CMK (cell line): Measurements from ENCODE around the gene SLC41A1.
A peak's percentile ranks its signal among the peaks of the same experiment; 100 is the strongest.

Experiments
- DNase-seq: peaks from one replicate; pipeline ENCODE4 v3.0.0-alpha.2; 2010; ENCODE audit warnings: low read depth

The SLC41A1 gene

DNA sequence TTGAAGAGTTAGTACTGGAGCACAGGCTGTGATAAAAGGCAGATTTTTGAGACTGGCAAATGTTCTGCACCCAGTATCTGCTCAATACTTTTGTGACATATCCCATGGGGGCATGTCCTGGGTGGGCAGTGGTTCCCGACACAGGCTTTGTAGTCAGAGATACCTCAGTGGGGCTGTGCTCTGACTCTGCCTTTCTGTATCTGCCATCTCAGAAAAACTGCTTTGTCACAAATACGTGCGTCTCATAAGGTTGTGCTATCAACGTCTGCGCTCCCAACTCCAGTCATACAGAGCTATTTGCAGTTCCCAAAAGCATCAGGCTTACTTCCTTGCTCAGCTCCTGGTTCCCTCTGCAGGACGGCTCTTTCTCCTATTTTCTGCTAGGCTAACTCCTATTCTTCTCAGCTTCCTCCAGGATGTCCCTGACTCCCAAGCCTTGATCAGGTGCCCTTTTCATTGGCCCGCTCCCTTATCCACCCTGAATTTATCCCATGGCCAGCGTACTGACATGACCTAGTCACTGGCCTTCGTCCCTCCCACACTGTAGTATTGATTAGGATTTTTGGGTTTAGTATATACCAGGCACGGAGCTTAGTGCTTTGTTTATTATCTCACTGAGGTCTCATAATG, 25.6 kb downstream of the SLC41A1 start:
- no peak for DNase-seq

DNA sequence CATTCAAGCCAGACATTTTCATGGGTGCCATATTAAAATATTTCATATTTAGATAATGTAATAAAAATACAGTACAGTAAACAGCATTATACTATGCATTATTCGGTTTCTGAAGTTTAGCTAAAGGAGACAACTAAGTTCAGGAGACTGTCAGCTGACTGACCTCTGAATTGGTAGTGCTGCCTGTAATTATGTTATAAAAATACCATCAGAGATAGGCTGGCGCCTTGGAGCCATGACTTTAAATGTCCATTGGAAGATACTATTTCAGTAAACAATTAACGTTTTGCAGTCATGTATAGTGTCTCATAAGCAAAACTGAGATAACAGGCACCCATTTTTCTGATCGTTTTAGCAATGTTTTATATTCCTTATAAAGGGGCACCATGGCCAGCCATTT, 26.4 kb downstream of the SLC41A1 start:
- DNase-seq = no peak

DNA sequence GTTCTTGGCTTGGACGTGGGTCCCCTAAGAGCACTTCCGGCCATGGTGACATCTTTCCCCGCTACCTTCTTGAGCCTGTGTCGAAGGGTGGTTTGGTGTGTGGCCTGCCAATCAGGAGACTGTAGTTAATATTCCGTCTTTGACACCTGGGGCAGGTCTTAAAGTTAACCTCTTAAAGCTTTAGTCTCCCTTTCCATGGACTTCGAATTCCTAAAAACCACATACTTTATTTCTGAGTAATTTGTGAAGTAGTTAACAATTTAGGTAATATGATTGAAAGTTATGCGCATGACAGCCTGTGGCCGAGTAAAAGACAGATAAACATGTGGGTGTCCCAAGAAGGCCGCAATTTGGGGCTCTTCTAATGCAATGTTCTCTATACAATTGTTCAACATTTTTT, 27.6 kb downstream of the SLC41A1 start:
- no peak for DNase-seq

DNA sequence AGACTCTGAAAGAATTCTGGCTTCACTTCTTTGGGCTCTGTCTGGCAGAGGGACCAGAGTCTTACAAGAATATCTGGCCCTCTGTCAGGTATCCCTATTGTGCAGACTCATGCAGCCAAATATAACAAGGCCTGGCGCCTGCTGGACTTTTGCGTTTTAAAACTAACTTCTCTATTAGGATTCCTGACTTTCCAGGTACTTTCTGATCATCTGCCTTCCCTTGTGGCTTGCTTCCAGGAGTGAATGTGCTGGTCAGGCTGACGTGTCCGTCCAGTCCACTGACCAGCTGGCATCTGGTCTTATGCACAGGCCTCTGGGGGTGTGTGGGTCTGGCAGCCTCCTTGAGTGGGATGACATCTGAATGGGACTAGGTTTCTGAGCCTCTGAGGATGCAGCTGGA, 29.1 kb downstream of the SLC41A1 start:
- no peak for DNase-seq

DNA sequence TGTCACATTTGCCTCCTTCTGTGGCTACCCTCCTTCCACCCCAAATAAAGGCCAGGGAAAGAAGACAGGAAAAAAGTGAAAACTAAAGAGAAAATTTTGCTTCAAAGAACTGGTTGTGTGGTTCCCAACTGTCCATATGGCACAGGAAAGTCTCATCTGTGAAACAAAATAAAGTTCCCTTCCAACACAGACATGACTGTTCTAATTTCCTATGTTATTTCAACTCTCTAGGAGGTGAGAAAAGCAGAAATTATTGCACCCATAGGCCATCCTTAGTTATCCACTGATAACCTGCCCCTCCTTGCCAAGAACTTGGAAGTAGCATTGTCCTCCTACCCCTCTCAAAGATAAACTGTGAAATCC, 29.6 kb downstream of the SLC41A1 start:
- no peak for DNase-seq

DNA sequence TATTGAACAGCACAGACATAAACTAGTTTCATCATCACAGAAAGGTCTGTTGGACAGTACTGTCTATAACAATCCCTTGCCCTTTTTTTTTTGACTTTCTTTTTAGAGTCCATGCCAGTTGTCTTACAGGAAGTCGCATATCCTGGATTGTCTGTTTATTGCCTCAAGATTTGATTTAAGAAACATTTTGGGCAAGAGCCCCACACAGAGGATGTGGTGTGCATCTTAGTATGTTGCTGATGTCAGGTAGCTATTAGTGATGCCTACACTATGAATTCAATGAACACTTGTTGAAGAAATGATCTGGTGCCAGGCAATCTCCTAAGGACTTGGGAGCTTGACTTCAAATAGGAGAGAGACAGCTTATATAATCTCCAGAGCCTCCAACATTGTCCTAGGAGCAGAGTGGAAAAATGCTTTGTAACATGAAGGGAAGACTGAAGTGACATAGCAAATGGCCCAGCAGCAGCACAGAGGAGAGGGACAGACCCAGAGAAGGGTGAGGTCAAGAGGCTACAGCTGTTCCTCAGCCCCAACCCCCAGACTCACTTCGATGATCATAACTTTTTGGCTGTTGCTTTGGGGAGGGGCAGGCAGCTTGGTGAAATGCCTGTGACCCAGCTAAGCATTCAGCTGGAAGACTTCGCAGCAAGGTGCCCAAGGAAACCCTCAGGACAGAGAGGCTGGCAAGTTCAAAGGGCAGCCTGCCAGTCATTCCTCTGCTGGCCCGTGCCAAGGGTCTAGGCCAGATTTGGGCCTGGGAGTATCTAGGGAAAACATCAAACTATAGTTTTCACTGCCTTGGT, 30.2 kb downstream of the SLC41A1 start:
- no peak for DNase-seq

DNA sequence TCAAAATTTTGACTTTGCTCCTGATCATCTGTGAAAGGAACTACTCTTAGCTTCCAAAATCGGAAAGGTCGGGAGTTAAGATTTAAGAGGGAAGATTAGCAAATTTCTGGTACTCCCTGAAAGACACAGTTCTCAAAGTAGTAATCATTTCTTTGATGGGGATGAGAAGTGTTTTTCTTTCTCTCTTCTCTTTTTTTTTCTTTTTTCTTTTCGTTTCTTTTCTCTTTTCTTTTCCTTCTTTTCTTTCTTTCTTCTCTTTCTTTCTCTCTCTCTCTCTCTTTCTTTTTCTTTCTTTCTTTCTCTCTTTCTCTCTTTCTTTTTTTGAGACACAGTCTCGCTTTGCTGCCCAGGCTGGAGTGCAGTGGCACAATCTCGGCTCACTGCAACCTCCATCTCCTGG, 32.7 kb downstream of the SLC41A1 start:
- no peak for DNase-seq

DNA sequence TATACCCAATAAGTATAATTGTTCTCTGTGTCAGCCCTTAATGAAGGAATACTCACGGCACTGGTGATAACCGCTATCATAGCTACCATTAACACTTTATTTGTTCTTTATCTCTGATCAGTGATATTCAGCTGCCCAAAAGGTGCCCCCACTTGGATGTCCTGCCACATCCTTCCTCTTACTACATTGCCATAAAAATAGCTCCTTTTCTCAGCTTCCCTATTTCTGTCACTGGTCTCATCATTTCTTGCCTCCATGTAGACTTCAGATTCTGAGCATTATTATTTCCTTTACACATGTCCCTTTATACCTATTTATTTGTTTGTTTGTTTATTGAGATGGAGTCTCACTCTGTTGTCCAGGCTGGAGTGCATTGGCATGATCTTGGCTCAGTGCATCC, 35.0 kb downstream of the SLC41A1 start:
- peak; percentile 45 for DNase-seq

DNA sequence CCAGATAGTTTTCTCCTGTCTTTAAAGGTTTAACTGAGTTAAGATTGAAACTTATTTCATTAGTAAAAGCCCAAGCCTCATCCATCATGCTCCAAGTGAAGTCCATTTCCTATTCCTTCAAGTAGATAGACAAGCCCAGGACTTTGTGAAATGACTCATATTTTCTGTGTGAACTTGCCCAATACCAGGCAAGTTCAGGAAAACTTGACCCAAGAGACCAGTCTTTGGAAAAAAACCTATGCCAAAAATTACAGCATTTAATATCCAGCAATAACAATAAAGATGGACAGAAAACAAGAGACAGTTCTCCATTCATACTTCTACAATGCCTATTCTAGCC, 37.3 kb downstream of the SLC41A1 start:
- DNase-seq = no peak

DNA sequence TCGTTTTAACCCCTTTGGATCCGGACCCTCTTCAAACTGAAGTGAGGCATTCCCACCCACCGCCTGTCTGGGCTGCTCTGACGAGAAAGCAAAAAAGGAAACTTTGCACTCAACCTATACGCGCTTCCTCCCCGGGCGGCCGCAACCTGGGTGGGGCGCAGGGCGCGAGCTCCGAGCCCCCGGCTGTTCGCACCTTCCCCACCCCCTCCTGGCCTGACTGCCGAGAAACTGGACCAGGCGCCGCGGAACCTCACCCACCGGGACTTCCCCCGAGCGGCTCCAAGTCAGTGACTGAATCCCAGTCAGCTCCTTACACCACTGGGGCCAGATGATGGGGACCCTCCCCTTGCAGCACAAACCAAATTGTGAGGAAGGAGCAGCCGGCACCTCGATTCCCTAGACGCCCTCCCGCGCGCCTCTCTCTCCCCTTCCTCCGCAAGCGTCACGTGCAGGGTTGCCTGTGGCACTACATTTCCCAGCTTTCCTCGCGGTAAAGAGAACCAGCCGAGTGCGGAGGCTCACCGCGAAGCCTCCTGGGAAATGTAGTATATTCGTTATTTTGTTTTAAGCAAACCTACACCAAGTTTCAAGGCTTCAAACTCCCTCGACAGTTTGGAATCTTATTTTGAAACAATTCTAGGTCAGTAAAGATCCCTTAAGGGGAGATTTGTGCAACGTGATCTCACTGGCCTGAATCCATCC, 37.8 kb downstream of the SLC41A1 start, which contains the start of gene RAB29:
Gene RAB29 (minus strand): TSS at position 468 of the 702 bp plus-strand sequence. CDS start 526 bp downstream, outside the sequence.
- DNase-seq = peak; percentile 45

DNA sequence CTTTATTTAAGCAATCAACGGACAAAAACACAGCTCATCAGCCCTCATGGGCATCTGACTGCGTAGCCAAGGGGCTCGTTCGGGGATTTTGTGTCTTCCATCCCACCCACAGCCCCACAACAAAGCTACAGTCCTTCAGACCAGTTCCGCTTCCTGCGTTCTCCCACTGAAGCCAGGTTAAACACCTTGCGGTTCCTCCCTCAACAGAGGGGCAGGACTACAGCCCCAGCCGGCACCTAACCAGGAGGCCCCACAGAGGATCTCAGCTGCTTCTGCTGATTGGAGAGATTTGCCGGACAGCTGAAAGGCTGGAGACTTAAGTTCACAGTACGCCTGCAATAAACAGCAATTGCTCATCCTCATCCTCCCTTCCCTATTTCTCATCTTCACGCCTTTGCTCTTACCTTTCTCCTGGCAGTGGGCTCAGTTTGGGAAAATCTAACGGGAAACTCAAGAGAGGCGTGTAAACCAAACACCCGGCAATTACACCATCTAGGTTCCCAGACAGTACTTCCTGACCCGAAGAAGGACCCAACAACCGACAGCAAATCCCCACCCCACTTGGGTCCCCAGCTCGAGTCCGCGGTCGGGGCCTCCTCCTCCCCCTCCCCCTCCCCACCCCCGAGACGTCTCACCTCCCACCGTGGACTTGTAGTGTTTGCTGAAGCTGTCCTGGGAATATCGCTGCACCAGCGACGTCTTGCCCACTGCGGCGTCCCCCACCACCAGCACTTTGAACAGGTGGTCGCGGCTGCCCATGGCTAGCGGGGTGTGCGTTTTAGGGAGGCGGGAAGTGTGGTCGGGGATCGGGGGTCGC, 38.6 kb downstream of the SLC41A1 start:
- DNase-seq = no peak

DNA sequence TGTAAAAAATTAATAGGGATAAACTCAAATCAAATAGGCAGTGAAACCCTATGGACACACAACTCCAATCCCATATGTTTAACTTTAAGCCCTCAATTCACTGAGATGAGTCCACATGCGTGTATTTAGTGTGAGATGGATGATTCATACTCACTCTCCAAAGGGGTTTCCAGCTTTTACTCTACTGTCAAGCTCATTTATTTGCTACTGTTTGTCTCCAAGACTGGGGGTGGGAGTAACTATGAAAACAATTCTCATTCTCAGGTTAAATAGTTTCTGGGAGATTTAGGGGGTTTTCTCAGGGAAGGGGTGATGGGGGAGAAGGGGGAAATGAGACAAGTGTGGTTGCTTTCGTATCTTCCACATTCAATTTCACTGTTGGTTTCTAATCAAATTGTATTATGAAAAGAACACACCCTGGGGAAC, 40.4 kb downstream of the SLC41A1 start:
- DNase-seq = no peak

DNA sequence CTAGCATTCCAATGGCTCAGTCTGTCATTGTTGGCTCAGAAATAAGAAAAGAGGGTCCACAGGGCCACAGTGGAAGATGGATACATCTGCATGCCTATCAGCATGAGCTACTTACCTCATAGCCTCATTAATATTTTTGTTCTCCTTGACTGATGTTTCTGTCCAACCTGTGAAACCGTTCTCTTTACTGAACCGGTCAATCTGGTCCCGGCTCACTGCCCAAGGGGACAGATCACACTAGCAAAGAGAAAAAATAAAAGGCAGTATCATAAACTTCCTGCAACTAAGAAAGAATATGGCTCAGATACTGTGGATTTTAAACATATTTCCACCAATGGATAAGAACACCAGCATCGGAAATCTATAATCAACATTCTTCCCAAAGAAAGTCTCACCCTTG, 42.4 kb downstream of the SLC41A1 start:
- DNase-seq = no peak

DNA sequence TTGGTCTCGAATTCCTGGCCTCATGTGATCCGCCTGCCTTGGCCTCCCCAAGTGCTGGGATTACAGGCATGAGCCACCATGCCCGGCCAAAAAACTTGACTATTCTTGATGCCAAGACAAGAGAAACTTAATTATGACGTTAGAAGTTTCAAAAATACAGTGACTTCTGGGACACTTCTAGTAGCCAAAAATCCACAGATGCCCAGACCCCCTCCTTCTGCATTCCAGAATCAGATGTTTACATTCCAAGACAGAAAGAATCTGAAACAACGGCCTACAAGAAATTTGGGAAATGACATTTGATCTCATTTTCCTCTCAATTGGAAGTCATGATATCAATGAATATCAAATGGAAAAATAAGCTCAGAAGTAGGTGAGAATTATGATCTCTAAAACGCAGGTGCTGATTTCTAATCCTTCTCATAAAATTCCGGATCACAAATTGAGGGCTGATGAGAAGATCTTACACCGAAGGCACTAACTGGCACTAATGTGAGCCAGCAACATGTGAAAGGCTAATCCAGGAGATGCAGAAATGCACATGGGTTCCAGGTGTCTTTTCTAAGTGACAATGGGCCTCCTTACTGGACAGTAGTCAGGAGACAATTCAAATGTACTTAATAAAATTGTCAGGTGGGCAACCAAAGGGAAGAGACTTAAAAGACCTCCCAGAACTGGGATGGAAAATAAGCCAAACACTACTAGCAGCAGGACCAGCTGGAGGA, 43.2 kb downstream of the SLC41A1 start:
- no peak for DNase-seq

DNA sequence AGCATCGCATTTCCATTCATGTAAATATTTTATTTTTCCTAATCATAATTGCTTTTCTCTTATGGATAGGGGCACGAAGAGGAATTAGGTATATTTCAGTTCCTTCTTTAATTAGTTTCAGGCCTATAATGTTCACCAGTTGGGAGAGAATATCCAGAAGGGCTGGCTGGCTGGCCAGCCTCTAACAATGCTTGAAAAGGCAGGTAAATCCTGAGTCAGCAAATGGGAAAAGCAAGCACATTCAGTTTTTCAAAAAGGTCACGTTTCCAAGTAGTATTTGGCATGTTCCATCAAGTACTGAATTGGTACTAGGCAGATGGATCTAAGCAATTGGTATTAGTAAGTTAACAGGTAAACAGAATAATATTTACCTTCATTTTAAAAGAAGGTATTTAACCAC, 45.8 kb downstream of the SLC41A1 start:
- DNase-seq = no peak

DNA sequence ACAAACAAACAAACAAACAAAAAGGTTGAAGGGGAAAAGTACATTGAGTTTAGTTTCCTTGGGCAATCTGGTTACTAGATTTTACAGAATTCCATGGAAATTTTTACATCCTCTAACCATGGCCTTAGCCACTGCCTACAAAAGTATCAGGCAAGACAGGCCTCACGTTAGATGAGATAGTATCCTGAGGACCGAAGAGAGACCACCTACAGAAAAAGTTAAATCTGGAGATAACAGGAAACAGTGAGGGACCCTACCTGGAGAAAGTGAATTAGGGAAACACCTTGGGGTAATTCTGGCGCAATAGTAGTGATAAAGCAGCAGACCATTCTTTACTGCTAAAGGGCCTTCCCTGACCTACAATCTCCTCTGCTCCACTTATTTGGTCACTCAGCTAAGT, 46.4 kb downstream of the SLC41A1 start:
- no peak for DNase-seq

DNA sequence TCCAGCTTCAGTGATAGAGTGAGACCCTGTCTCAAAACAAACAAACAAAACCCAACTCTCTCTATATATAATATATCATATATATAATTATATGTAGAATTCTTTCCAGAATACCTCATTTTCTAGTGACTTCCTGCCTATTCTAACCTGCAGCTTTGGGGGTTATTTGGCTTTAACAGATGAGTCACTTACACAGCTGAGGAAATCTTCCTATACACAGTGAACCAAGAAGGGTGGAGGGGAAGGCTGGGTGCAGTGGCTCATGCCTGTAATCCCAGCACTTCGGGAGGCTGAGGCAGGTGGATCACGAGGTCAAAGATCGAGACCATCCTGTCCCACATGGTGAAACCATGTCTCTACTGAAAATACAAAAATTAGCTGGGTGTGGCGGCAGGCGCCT, 47.0 kb downstream of the SLC41A1 start:
- DNase-seq = no peak

DNA sequence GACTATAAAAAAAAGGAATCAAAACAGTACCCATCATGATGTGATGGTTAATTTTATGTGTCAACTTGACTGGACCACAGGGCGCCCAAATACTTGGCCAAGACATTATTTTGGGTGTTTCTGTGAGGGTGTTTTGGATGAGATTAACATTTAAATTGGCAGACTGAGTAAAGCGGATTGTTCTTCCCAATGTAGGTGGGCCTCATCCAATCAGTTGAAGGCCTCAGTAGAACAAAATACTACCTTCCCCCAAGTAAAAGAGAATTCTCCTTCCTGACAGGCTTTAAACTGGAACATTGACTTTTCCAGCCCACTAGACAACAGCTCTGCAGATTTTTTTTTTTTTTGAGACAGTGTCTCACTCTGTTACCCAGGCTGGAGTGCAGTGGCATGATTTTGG, 48.4 kb downstream of the SLC41A1 start:
- no peak for DNase-seq

DNA sequence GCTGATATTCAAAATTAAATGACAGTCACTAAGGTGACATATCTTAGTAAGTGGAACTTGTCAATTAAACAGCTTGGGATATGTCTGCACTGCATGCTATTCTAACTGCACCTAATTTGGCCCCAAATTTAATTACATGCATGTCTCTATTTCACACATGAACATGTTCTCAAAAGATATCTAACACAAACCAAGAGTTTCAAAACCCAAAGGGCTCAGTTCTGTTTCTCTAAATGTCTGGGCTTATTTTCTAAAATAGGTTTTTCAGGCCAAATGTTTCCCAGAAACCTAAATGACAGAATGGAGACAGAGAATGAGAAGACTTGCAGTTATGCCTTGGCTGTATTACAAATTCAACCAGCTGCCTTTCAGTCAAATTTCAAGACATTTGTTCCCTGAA, 49.0 kb downstream of the SLC41A1 start:
- DNase-seq = no peak

DNA sequence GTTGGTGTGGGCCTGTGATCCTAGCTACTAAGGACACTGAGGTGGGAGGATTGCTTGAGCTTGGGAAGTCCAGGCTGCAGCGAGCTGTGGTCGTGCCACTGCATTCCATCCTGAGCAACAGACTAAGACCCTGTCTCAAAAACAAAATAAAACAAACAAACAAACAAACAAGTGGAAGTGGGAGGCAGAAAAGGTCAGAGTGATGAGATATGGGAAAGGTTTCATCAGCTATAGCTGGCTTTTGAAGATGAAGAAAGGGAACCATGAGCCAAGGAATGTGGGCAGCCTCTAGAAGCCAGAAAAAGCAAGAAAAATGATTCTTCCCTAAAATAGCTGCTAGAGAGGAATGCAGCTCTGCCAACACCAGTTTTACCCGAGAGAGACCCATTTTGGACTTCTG, 52.4 kb downstream of the SLC41A1 start:
- no peak for DNase-seq

DNA sequence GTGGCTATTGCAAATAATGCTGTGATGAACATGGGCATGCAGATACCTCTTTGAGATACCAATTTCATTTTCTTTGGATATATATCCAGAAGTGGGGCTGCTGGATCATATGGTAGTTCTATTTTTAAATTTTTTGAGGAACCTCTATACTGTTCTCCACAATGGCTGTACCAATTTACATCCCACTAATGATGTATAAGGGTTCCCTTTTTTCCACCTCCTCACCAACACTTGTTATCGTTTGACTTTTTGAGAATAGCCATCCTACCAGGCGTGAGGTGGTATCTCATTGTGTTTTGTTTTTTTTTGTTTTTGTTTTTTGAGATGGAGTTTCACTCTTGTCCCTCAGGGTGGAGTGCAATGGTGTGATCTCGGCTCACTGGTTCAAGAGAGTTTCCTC, 56.4 kb downstream of the SLC41A1 start:
- DNase-seq = no peak

DNA sequence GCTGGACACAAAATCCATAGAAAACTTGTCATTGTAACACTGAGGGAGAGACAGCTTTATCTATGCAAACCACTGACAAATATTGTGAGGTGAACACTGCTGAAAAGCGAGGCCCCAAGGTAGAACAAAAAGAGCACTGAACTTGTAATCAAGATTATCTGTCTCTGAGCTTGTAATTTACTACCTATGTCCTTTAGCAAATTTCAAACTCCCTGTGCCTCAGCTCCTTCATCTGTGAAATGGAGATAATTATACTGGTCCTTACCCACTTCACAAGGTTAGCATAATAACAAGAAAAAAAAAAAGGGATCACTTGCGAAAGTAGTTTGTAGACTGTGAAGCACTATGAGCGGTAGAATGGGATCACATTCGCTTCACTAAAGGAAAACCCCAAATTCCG, 58.1 kb downstream of the SLC41A1 start:
- no peak for DNase-seq
